GM23338 (cell line): ENCODE results near the gene FAM50A.
"Not testable (repeated sequence)": the region's sequence is repeated elsewhere in the genome, so short reads cannot be mapped to it uniquely, and the experiment has no call there.

Experiments used
- CREB1 ChIP-seq: fragments of 250-450 bp; sonication (Bioruptor Pico); IDR thresholded peaks from 2 replicates; pipeline ENCODE4 v1.5.0; 2020; ENCODE audit warnings: low read depth, mild to moderate bottlenecking, moderate library complexity
- EZH2 ChIP-seq: fragments of 200-600 bp; sonication (generic); IDR thresholded peaks from one replicate; pipeline ENCODE4 v1.8.0; 2017; ENCODE audit warnings: antibody characterized with exemption, mild to moderate bottlenecking, low read depth; ENCODE audit not compliant: unreplicated experiment
- EZH2phosphoT487 ChIP-seq: fragments of 200-600 bp; sonication (generic); IDR thresholded peaks from one replicate; pipeline ENCODE4 v1.8.1; 2018; ENCODE audit warnings: antibody characterized with exemption; ENCODE audit not compliant: unreplicated experiment
- JUNB ChIP-seq: IDR thresholded peaks from one replicate; pipeline ENCODE4 v1.6.1; 2016; ENCODE audit warnings: antibody characterized with exemption; ENCODE audit not compliant: unreplicated experiment
- NANOG ChIP-seq: IDR thresholded peaks from 2 replicates; pipeline ENCODE4 v1.6.1; 2016; ENCODE audit warnings: antibody characterized with exemption, borderline replicate concordance
- POLR2AphosphoS5 ChIP-seq: IDR thresholded peaks from 2 replicates; pipeline ENCODE4 v1.6.1; 2016; ENCODE audit warnings: antibody characterized with exemption, low read depth
- STAT1 ChIP-seq: IDR thresholded peaks from one replicate; pipeline ENCODE4 v1.6.1; 2016; ENCODE audit warnings: antibody characterized with exemption; ENCODE audit not compliant: unreplicated experiment
- ZNF114 ChIP-seq: fragments of 250-450 bp; sonication (Bioruptor Pico); IDR thresholded peaks from 2 replicates; pipeline ENCODE4 v1.5.0; 2020; ENCODE audit warnings: mild to moderate bottlenecking, moderate library complexity
- ZNF331 ChIP-seq: fragments of 250-450 bp; sonication (Bioruptor Pico); IDR thresholded peaks from 2 replicates; pipeline ENCODE4 v1.5.0; 2020; ENCODE audit warnings: low read depth, mild to moderate bottlenecking, moderate library complexity
- TF ChIP-seq, protein P1 (sequence below), 2 experiments: fragments of 200-600 bp in 1 of 2; sonication (generic) in 1 of 2; conservative IDR thresholded peaks; 2 replicates each; pipeline versions ENCODE4 v1.5.1 to v1.6.1; 2016 to 2017; ENCODE audit warnings: antibody characterized with exemption in 2 of 2, low read depth in 2 of 2, mild to moderate bottlenecking in 2 of 2, moderate library complexity in 1 of 2
- TF ChIP-seq, protein P2 (sequence below): IDR thresholded peaks from 2 replicates; pipeline ENCODE4 v1.6.1; 2016; ENCODE audit warnings: antibody characterized with exemption
- TF ChIP-seq, protein P3 (sequence below): IDR thresholded peaks from one replicate; pipeline ENCODE4 v1.6.1; 2018; ENCODE audit warnings: antibody characterized with exemption; ENCODE audit not compliant: unreplicated experiment

DNA sequence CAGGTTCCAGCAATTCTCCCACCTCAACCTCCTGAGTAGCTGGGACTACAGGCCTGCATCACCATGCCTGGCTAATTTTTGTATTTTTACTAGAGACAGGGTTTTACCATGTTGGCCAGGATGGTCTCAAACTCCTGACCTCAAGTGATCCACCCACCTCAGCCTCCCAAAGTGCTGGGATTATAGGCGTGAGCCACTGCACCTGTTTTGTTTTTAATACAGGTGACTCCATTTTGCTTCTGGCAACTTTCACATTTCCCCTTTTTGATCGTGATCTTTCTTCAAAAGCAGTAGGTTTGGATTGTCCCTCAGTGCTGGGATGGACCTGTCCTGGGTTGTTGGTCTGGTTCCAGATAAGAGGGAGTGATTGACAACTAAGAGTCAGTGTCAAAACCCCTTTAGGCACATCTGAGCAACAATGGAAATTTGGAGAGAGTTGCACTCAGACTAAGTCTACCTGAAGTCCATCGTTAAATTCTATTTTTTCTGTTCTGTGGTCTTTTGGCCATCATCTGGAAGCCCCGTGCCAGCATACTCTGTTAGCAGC lies 52.7 kb downstream of the FAM50A start:
- not testable (repeated sequence) for TF ChIP-seq EZH2phosphoT487; EZH2; POLR2AphosphoS5; JUNB; STAT1; CREB1 (CRISPR knock-in tag); ZNF331; ZNF114; NANOG
- TF ChIP-seq, protein P1, sequence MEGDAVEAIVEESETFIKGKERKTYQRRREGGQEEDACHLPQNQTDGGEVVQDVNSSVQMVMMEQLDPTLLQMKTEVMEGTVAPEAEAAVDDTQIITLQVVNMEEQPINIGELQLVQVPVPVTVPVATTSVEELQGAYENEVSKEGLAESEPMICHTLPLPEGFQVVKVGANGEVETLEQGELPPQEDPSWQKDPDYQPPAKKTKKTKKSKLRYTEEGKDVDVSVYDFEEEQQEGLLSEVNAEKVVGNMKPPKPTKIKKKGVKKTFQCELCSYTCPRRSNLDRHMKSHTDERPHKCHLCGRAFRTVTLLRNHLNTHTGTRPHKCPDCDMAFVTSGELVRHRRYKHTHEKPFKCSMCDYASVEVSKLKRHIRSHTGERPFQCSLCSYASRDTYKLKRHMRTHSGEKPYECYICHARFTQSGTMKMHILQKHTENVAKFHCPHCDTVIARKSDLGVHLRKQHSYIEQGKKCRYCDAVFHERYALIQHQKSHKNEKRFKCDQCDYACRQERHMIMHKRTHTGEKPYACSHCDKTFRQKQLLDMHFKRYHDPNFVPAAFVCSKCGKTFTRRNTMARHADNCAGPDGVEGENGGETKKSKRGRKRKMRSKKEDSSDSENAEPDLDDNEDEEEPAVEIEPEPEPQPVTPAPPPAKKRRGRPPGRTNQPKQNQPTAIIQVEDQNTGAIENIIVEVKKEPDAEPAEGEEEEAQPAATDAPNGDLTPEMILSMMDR (conservative IDR thresholded peaks at IDR 0.05; ENCODE audit: low read depth in 2 of 2): not testable (repeated sequence)
- TF ChIP-seq, protein P2, sequence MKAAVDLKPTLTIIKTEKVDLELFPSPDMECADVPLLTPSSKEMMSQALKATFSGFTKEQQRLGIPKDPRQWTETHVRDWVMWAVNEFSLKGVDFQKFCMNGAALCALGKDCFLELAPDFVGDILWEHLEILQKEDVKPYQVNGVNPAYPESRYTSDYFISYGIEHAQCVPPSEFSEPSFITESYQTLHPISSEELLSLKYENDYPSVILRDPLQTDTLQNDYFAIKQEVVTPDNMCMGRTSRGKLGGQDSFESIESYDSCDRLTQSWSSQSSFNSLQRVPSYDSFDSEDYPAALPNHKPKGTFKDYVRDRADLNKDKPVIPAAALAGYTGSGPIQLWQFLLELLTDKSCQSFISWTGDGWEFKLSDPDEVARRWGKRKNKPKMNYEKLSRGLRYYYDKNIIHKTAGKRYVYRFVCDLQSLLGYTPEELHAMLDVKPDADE: not testable (repeated sequence)
- TF ChIP-seq, protein P3, sequence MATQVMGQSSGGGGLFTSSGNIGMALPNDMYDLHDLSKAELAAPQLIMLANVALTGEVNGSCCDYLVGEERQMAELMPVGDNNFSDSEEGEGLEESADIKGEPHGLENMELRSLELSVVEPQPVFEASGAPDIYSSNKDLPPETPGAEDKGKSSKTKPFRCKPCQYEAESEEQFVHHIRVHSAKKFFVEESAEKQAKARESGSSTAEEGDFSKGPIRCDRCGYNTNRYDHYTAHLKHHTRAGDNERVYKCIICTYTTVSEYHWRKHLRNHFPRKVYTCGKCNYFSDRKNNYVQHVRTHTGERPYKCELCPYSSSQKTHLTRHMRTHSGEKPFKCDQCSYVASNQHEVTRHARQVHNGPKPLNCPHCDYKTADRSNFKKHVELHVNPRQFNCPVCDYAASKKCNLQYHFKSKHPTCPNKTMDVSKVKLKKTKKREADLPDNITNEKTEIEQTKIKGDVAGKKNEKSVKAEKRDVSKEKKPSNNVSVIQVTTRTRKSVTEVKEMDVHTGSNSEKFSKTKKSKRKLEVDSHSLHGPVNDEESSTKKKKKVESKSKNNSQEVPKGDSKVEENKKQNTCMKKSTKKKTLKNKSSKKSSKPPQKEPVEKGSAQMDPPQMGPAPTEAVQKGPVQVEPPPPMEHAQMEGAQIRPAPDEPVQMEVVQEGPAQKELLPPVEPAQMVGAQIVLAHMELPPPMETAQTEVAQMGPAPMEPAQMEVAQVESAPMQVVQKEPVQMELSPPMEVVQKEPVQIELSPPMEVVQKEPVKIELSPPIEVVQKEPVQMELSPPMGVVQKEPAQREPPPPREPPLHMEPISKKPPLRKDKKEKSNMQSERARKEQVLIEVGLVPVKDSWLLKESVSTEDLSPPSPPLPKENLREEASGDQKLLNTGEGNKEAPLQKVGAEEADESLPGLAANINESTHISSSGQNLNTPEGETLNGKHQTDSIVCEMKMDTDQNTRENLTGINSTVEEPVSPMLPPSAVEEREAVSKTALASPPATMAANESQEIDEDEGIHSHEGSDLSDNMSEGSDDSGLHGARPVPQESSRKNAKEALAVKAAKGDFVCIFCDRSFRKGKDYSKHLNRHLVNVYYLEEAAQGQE: not testable (repeated sequence)
